Smooth muscle cell (in vitro differentiated cells): ENCODE data around the gene FAIM2. TPM values are rescaled to one million over a fixed set of nuclear protein-coding genes. Genes with fewer than 3 reads are reported as not detected.

Experiments
- DNase-seq: peaks from one replicate; lab custom pipeline; 2025; ENCODE audit not compliant: unreplicated experiment; lab: John Stamatoyannopoulos, UW
- H2AFZ ChIP-seq: fragments of 200-600 bp; sonication (generic); 2 replicates; pipeline ENCODE4 v1.6.0; 2016; ENCODE audit warnings: antibody characterized with exemption, low read depth, mild to moderate bottlenecking
- H3F3A ChIP-seq: fragments of 200-600 bp; sonication (generic); 2 replicates; pipeline ENCODE4 v1.6.0; 2017; ENCODE audit warnings: antibody characterized with exemption, low read depth
- H3K27ac ChIP-seq: fragments of 200-600 bp; sonication (generic); 2 replicates; pipeline ENCODE4 v1.5.1; 2016; ENCODE audit warnings: low read depth, mild to moderate bottlenecking
- H3K27me3 ChIP-seq: fragments of 200-600 bp; sonication (generic); 2 replicates; pipeline ENCODE4 v1.6.1; 2016; ENCODE audit warnings: low read depth, mild to moderate bottlenecking
- H3K36me3 ChIP-seq: fragments of 200-600 bp; sonication (generic); 2 replicates; pipeline ENCODE4 v1.5.1; 2016; ENCODE audit warnings: low read depth
- H3K4me1 ChIP-seq: fragments of 200-600 bp; sonication (generic); 2 replicates; pipeline ENCODE4 v1.5.1; 2016; ENCODE audit warnings: low read depth
- H3K4me2 ChIP-seq: fragments of 200-600 bp; sonication (generic); 2 replicates; pipeline ENCODE4 v1.6.0; 2016; ENCODE audit warnings: mild to moderate bottlenecking
- H3K4me3 ChIP-seq: fragments of 200-600 bp; sonication (generic); 2 replicates; pipeline ENCODE4 v1.5.1; 2016; ENCODE audit warnings: mild to moderate bottlenecking
- H3K79me2 ChIP-seq: fragments of 200-600 bp; sonication (generic); 2 replicates; pipeline ENCODE4 v1.6.0; 2016; ENCODE audit warnings: low read depth, mild to moderate bottlenecking
- H3K9ac ChIP-seq: fragments of 200-600 bp; sonication (generic); 2 replicates; pipeline ENCODE4 v1.6.0; 2016; ENCODE audit warnings: low read depth
- H3K9me3 ChIP-seq: fragments of 200-600 bp; sonication (generic); replicated peaks from 2 replicates; pipeline ENCODE4 v1.5.1; 2016; ENCODE audit warnings: low read depth
- H4K20me1 ChIP-seq: fragments of 200-600 bp; sonication (generic); 2 replicates; pipeline ENCODE4 v1.6.0; 2016; ENCODE audit warnings: low read depth
- WGBS: methylation state at CpG from one replicate; pipeline ENCODE4 v1.1.7; 2016; ENCODE audit warnings: low lambda C conversion rate; 5-methylcytosine and 5-hydroxymethylcytosine counted together
- polyA plus RNA-seq: library from polyadenylated mRNA; unstranded; fragments of >200 nt; fragmentation: Nextera tagmentation; extraction: Ambion mirVana; gene quantifications from 2 replicates; pipeline ENCODE4 v1.2.1, GENCODE V29; 2016
- total RNA-seq: library from RNA; depleted of rRNA; stranded (reverse); fragments of >200 nt; gene quantifications from 2 replicates; pipeline ENCODE4 v1.2.3, GENCODE V29; 2014
- TF ChIP-seq, protein P1 (sequence below): fragments of 200-600 bp; sonication (generic); IDR thresholded peaks from 2 replicates; pipeline ENCODE4 v1.5.1; 2017; ENCODE audit warnings: borderline replicate concordance, mild to moderate bottlenecking, antibody characterized with exemption; ENCODE audit not compliant: insufficient read depth, poor library complexity, severe bottlenecking

FAIM2 gene
- total and polyA plus RNA-seq, 2 experiments from 2014 or later, result 0.67 to 1.2 TPM

DNA sequence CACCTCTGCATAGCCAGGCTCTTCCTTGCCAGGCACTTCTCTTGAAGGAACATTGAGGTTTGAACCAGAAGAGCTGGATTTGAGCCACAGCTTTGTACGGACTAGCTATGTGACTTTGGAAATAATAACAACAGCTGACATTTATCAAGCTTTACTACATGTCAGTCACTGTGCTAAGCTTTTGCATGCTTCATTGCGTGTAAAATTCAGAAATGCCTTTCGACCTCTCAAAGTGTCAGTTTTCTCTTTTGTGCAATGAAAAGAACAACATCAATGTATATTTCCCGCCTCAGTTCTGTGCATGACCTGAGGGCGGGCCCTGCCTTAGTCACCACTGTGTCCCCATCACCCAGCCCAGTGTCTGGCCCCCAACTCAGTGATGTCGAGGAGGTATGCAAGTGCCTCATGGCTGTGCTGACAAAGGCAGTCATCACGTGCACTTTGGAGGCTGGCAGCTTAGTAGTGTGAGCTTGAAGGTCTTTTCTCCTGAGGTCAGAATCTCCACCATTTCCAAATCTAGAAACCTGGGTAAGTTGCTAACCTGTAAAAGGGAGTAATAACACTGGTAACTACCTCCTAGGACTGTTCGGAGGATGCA, 28.9 kb upstream of the FAIM2 start:
- Histone ChIP-seq H3K4me3 (no peak overlapping the region), H4K20me1 (no peaks in the 10 kb centered on the region), H3K9ac (no peak overlapping the region), H3K27ac (no peak overlapping the region), H3F3A (no peaks in the 10 kb centered on the region), H3K27me3 (no peaks in the 10 kb centered on the region), H3K36me3 (no peaks in the 10 kb centered on the region), H3K79me2 (no peaks in the 10 kb centered on the region), H2AFZ (no peak overlapping the region), H3K9me3 (no peaks in the 10 kb centered on the region), H3K4me1 (peaks cover 3% of the 10 kb centered on the region), H3K4me2 (no peak overlapping the region)
- 81% methylated on average over 8 of the region's 8 CpGs for WGBS
- DNase-seq, result no peak
- TF ChIP-seq, protein P1, sequence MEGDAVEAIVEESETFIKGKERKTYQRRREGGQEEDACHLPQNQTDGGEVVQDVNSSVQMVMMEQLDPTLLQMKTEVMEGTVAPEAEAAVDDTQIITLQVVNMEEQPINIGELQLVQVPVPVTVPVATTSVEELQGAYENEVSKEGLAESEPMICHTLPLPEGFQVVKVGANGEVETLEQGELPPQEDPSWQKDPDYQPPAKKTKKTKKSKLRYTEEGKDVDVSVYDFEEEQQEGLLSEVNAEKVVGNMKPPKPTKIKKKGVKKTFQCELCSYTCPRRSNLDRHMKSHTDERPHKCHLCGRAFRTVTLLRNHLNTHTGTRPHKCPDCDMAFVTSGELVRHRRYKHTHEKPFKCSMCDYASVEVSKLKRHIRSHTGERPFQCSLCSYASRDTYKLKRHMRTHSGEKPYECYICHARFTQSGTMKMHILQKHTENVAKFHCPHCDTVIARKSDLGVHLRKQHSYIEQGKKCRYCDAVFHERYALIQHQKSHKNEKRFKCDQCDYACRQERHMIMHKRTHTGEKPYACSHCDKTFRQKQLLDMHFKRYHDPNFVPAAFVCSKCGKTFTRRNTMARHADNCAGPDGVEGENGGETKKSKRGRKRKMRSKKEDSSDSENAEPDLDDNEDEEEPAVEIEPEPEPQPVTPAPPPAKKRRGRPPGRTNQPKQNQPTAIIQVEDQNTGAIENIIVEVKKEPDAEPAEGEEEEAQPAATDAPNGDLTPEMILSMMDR, result no peak

DNA sequence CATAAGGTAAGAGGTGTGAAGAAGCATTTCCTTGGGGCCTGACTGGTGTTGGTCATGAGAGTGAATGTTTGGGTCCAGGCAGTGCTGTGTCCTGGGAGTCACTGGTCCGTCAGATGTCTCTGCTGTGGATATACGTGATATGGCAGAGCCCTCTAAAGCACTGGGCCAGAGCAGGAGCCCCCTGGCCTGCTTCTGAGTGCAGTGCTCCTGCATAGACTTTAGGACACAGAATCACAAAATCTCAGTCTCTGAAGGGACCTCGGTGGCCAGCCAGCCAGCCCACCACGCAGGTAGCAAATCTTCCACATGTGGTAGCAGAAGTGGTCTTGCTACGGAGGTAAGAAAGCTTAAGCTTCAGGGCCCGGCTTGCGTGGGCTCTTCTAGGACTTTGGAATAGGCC, 28.3 kb upstream of the FAIM2 start:
- TF ChIP-seq, protein P1, result no peak
- Histone ChIP-seq H3K4me3 (no peak overlapping the region), H3K9me3 (no peaks in the 10 kb centered on the region), H3K9ac (no peak overlapping the region), H4K20me1 (no peaks in the 10 kb centered on the region), H3K27me3 (no peaks in the 10 kb centered on the region), H3K27ac (no peak overlapping the region), H3K79me2 (no peaks in the 10 kb centered on the region), H3K4me1 (peaks cover 3% of the 10 kb centered on the region), H3F3A (no peaks in the 10 kb centered on the region), H3K36me3 (no peaks in the 10 kb centered on the region), H2AFZ (no peak overlapping the region), H3K4me2 (no peak overlapping the region)
- DNase-seq, result no peak
- 79% methylated on average over 7 of the region's 7 CpGs for WGBS

DNA sequence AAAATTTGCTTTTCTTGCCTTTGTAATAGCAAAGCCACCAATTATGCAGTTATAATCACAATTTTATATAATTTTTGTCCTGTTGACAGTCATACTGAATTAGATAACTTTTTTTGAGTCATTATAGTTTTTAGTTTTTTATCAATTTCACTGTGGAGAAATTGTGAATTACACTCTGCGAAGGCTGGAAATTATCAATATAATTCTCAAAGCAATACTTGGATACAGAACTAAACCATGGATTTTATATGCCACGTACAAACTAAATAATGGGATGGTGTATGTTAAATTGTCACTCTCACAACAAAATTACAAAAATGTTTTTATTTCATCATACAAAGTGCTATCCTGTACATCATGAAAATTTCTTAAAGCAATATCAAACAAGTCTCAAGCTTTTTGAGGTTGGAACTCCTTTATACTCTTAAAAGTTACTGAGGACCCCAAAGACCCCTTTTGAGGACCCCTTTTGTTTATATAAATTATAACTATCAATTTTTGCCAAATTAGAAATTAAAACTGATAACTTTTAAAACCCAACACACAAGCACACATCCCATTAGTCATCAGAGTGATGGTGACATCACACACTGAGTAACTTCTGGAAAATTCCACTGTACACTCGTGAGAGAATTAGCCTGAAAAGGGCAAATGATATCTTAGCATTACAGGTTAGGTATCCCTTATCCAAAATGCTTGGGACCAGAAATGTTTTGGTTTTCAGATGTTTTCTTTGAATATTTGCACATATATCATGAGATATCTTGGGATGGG, 27.0 kb upstream of the FAIM2 start:
- 60% methylated on average over 3 of the region's 3 CpGs for WGBS
- Histone ChIP-seq H3K4me3 (no peak overlapping the region), H3K27me3 (no peaks in the 10 kb centered on the region), H3K4me1 (peaks cover 3% of the 10 kb centered on the region), H2AFZ (no peak overlapping the region), H3K36me3 (no peaks in the 10 kb centered on the region), H4K20me1 (no peaks in the 10 kb centered on the region), H3K4me2 (peak overlapping the region; percentile 38), H3K9me3 (no peaks in the 10 kb centered on the region), H3F3A (no peaks in the 10 kb centered on the region), H3K9ac (no peak overlapping the region), H3K79me2 (no peaks in the 10 kb centered on the region), H3K27ac (peak overlapping the region; percentile 15)
- TF ChIP-seq, protein P1, result peak; percentile 11
- no peak for DNase-seq

DNA sequence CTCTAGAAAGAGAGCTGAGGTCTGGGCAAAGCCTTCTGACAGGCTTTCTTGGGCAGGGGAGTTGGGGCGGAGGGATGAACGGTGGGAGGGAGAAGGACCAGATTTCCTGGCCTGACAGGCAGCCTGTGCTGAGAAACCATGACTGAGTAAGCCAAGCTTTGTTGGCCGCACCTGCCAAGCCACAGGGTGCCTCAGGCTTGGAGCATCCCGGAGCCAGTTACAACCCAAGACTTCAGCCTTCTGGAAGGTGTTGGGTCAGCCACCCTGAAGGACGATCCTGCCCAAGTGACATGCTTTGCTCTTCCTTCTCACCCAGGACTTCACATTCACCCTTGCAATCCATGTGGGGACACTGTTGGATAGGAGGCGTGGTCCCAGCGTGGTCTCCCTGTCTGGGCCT, 25.9 kb upstream of the FAIM2 start:
- H3K4me2 ChIP-seq, result no peak overlapping the region
- TF ChIP-seq, protein P1, result no peak
- 91% methylated on average over 7 of the region's 7 CpGs for WGBS

More for the DNA sequence above, 25.9 kb upstream of the FAIM2 start:
- H3K9me3 ChIP-seq, result no peaks in the 10 kb centered on the region
- H3K27me3 ChIP-seq, result no peaks in the 10 kb centered on the region
- no peak overlapping the region for H3K27ac ChIP-seq
- no peaks in the 10 kb centered on the region for H3K79me2 ChIP-seq
- H3K9ac ChIP-seq, result no peak overlapping the region
- H2AFZ ChIP-seq, result no peak overlapping the region
- H3K4me1 ChIP-seq, result peaks cover 3% of the 10 kb centered on the region
- no peak overlapping the region for H3K4me3 ChIP-seq
- no peak for DNase-seq
- no peaks in the 10 kb centered on the region for H4K20me1 ChIP-seq
- no peaks in the 10 kb centered on the region for H3K36me3 ChIP-seq
- H3F3A ChIP-seq, result no peaks in the 10 kb centered on the region
